ENCODE measurements around the gene ZSWIM2.

DNA sequence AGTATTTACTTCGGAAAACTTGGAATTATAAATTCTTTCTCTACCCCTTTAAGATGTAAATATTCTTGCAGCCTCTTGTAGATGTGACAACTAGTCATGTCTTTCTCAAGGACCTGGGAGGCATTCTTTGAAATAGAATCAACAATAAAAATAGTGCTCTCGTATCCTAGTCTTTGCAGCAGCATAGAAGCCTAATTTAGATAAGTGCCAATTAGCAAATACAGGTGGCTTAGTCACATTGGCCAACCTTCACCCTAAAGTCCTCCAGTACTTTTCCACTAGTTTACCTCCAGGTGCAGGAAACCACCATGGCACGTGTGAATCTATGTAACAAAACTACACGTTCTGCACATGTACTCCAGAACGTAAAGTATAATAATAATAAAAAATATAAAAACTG, 3.5 kb upstream of the ZSWIM2 start:
- TF ChIP-seq POLR2A (IDR thresholded peaks at IDR 0.05), result no peak
- TF ChIP-seq, protein P1, sequence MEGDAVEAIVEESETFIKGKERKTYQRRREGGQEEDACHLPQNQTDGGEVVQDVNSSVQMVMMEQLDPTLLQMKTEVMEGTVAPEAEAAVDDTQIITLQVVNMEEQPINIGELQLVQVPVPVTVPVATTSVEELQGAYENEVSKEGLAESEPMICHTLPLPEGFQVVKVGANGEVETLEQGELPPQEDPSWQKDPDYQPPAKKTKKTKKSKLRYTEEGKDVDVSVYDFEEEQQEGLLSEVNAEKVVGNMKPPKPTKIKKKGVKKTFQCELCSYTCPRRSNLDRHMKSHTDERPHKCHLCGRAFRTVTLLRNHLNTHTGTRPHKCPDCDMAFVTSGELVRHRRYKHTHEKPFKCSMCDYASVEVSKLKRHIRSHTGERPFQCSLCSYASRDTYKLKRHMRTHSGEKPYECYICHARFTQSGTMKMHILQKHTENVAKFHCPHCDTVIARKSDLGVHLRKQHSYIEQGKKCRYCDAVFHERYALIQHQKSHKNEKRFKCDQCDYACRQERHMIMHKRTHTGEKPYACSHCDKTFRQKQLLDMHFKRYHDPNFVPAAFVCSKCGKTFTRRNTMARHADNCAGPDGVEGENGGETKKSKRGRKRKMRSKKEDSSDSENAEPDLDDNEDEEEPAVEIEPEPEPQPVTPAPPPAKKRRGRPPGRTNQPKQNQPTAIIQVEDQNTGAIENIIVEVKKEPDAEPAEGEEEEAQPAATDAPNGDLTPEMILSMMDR (IDR thresholded peaks at IDR 0.05), result no peak
